ENCODE data around the gene CHIT1. TPM values are rescaled to one million over a fixed set of nuclear protein-coding genes. Genes with fewer than 3 reads are reported as not detected.
"Not testable (repeated sequence)": the region's sequence is repeated elsewhere in the genome, so short reads cannot be mapped to it uniquely, and the experiment has no call there.

CHIT1 gene
- total RNA-seq, 1 experiment from 2014 or later: not detected

GRCh38 chr1:203268901-203269653 is 39.6 kb upstream of the CHIT1 start:
- in situ Hi-C loops (cut with HindIII; ENCODE audit: low pct_unique_long_range_greater_than_20kb, low sequenced_read_pairs): loop anchor here (25.0 kb wide), 1 partner anchor 93 kb away; the partner anchor contains the start of gene FMOD
- DNase-seq (ENCODE audit: low read depth): peak; percentile 76

DNA sequence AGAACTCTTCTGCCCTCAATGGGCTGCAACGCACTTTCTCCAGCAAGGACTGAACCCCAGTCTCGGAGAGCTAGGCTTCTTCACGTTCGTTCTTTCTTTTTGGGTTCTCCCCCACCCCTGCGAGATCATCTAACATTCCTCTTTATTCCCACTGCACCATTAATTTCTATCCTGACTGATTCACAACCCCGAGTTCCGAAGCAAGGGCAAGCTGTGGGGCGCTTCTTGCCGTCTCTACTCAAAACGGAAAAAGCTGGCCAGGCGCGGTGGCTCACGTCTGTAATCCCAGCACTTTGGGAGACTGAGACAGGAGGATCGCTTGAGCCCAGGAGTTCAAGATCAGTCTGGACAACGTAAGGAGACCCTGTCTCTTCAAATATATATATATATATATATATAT is 38.4 kb upstream of the CHIT1 start:
- DNase-seq (ENCODE audit: low read depth): no peak
- in situ Hi-C loops (cut with HindIII; ENCODE audit: low pct_unique_long_range_greater_than_20kb, low sequenced_read_pairs): loop anchor here (25.0 kb wide), 1 partner anchor 94 kb away; the partner anchor contains the start of gene FMOD

DNA sequence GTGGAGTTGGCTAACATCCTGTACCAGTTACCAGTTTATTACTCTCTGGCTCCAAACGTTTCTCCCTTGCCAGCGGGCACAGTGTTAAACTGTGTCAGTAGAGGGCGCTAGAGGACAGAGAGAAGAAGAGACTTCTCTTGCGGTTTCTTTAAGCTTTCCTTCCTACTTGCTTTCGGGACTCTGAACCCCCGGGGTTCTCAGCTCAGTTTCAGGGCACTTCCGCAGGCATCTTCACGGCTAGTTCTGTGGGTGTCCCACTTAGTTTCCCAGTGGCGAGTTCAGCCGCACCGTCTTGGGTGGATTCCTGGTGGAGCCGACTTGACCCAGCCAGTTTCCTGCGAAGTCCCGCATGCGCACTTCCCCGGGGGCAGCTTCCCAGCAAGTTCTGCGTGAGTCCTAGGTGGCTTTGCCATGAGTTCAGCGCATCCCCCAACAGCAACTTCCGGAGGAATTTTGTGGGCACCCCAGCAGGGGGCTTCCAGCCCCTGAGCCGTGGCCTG is 37.9 kb upstream of the CHIT1 start:
- in situ Hi-C loops (cut with HindIII; ENCODE audit: low pct_unique_long_range_greater_than_20kb, low sequenced_read_pairs): loop anchor here (25.0 kb wide), 1 partner anchor 95 kb away; the partner anchor contains the start of gene FMOD
- peak; percentile 83 for DNase-seq (ENCODE audit: low read depth)

DNA sequence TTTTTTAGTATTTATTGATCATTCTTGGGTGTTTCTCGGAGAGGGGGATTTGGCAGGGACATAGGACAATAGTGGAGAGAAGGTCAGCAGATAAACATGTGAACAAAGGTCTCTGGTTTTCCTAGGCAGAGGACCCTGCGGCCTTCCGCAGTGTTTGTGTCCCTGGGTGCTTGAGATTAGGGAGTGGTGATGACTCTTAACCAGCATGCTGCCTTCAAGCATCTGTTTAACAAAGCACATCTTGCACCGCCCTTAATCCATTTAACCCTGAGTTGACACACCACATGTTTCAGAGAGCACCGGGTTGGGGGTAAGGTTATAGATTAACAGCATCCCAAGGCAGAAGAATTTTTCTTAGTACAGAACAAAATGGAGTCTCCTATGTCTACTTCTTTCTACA is 36.7 kb upstream of the CHIT1 start:
- DNase-seq (ENCODE audit: low read depth): not testable (repeated sequence)
- in situ Hi-C loops (cut with HindIII; ENCODE audit: low pct_unique_long_range_greater_than_20kb, low sequenced_read_pairs): loop anchor here (25.0 kb wide), 1 partner anchor 96 kb away; the partner anchor contains the start of gene FMOD

GRCh38 chr1:203265541-203265940 is 36.1 kb upstream of the CHIT1 start:
- in situ Hi-C loops (cut with HindIII; ENCODE audit: low pct_unique_long_range_greater_than_20kb, low sequenced_read_pairs): loop anchor here (25.0 kb wide), 1 partner anchor 97 kb away; the partner anchor contains the start of gene FMOD
- no peak for DNase-seq (ENCODE audit: low read depth)

DNA sequence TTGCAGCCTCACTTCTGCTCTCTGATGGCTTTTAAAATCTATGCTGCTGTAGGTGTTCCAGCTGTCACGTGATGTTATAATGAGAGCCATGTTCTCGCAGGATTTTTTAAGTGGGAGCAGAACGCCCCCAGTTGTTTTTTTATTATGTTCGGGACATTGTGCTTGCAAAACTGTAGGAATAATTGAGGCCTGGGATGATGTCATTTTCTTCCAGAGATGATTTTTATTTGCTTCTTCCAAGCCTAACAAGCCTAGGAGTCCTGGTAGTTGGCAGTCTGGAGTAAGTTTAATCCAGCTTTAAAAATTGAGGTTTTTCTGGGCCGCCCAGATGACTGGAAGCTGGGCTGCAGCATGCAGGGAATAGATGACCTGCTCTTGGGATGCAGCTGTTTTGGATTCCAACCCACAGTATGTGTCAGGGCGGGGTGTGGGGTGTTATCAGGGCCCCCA is 34.6 kb upstream of the CHIT1 start:
- in situ Hi-C loops (cut with HindIII; ENCODE audit: low pct_unique_long_range_greater_than_20kb, low sequenced_read_pairs): loop anchor here (25.0 kb wide), 1 partner anchor 98 kb away; the partner anchor contains the start of gene FMOD
- DNase-seq (ENCODE audit: low read depth): no peak

DNA sequence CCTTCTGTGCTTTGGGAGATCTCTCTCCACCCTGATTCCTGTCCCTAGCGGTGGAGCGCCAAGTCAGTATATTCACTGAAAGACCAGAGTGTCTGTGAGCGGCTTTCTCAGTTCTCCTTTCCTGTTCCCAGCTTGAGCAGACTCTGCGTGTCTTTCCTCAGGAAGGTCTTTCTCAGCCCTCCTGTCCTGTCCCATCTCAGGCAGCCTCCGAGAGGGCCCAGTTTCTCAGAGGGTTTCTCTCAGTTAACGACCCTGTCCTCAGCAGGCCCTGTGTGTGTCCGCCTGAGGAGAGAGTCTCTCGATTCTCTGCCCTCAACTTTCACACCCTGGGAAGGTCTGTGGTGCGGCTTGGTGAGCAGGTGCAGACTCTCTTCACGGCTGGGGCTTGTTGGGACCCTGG is 34.0 kb upstream of the CHIT1 start:
- in situ Hi-C loops (cut with HindIII; ENCODE audit: low pct_unique_long_range_greater_than_20kb, low sequenced_read_pairs): loop anchor here (25.0 kb wide), 1 partner anchor 99 kb away; the partner anchor contains the start of gene FMOD
- DNase-seq (ENCODE audit: low read depth): no peak

DNA sequence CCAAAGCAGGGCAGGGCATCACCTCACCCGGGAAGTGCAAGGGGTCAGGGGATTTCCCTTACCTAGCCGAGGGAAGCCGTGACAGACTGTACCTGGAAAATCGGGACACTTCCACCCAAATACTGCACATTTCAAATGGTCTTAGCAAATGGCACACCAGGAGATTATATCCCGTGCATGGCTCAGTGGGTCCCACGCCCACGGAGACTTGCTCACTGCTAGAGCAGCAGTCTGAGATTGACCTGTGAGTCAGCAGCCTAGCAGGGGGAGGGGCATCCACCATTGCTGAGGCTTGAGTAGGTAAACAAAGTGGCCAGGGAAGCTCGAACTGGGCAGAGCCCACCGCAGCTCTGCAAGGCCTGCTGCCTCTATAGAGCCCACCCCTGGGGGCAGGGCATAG is 27.2 kb upstream of the CHIT1 start:
- in situ Hi-C loops (cut with HindIII; ENCODE audit: low pct_unique_long_range_greater_than_20kb, low sequenced_read_pairs): loop anchor here (25.0 kb wide), 1 partner anchor 106 kb away; the partner anchor contains the start of gene FMOD
- peak; percentile 50 for DNase-seq (ENCODE audit: low read depth)

GRCh38 chr1:203254782-203255181 is 25.3 kb upstream of the CHIT1 start:
- in situ Hi-C loops (cut with HindIII; ENCODE audit: low pct_unique_long_range_greater_than_20kb, low sequenced_read_pairs): loop anchor here (25.0 kb wide), 1 partner anchor 108 kb away; the partner anchor contains the start of gene FMOD

DNA sequence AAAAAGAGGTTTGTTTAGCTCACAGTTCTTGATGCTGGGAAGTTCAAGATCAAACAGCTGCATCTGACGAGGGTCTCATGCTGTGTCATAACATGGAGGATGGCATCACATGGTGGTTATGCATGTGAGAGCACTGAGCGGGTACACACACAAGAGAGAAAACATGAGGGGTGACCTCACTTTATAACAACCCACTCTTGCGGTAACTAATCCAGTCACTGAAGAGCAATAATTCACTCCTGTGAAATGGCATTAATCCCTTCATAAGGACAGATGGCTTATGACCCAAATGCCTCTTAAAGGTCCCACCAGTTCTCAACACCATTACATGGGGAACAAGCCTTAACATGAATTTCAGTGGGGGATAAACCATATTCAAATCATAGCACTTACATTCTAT is 23.2 kb upstream of the CHIT1 start:
- no peak for DNase-seq (ENCODE audit: low read depth)
- in situ Hi-C loops (cut with HindIII; ENCODE audit: low pct_unique_long_range_greater_than_20kb, low sequenced_read_pairs): loop anchor here (25.0 kb wide), 1 partner anchor 110 kb away; the partner anchor contains the start of gene FMOD

More at GRCh38 chr1:203254782-203255181, 25.3 kb upstream of the CHIT1 start:
- DNase-seq (ENCODE audit: low read depth): not testable (repeated sequence)

DNA sequence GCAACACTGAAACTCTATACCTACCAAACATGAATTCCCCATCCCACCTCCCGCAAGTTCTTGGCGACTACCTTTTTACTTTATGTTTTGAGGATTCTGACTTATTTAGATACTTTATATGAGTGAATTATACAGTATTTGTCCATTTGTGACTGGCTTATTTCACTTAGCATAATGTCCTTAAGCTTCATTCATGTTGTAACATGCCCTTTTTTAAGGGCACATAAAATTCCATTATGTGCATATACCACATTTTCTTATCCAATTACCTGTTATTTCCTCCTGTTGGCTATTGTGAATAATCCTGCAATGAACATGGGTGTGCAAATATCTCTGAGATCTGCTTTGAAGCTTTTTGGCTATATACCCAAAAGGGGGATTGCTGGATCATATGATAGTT is 22.0 kb upstream of the CHIT1 start:
- DNase-seq (ENCODE audit: low read depth): no peak
- in situ Hi-C loops (cut with HindIII; ENCODE audit: low pct_unique_long_range_greater_than_20kb, low sequenced_read_pairs): loop anchor here (25.0 kb wide), 1 partner anchor 111 kb away; the partner anchor contains the start of gene FMOD

GRCh38 chr1:203250911-203251310 is 21.4 kb upstream of the CHIT1 start:
- in situ Hi-C loops (cut with HindIII; ENCODE audit: low pct_unique_long_range_greater_than_20kb, low sequenced_read_pairs): loop anchor here (25.0 kb wide), 1 partner anchor 111 kb away; the partner anchor contains the start of gene FMOD
- DNase-seq (ENCODE audit: low read depth): no peak

- DNase-seq (ENCODE audit: low read depth): no peak
- in situ Hi-C loops (cut with HindIII; ENCODE audit: low pct_unique_long_range_greater_than_20kb, low sequenced_read_pairs): no loop called here
Measured at GRCh38 chr1:203244776-203245175, 15.3 kb upstream of the CHIT1 start.

GRCh38 chr1:203241708-203242107 is 12.2 kb upstream of the CHIT1 start:
- in situ Hi-C loops (cut with HindIII; ENCODE audit: low pct_unique_long_range_greater_than_20kb, low sequenced_read_pairs); DNase-seq (ENCODE audit: low read depth): not testable (repeated sequence)

GRCh38 chr1:203239526-203240305 is 10.2 kb upstream of the CHIT1 start:
- in situ Hi-C loops (cut with HindIII; ENCODE audit: low pct_unique_long_range_greater_than_20kb, low sequenced_read_pairs): no loop called here
- no peak for DNase-seq (ENCODE audit: low read depth)

DNA sequence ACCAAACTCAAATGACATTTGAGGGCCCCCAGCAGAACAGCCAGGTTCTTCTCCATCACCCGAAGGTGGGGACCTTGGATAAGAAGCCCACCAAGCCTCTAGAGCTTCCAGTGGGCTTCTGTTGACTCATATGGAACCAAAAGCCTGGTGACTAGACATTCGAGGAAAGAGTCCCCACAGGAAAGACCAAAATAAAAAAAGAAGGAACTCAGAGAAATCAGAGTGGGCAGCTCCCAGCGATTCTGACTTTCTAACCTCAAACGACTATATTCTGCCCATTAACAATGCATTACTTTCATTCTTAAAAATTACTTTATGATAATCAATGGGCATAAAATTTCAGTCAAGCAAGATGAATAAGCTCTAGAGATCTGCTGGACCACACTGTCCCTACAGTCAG is 9.6 kb upstream of the CHIT1 start:
- in situ Hi-C loops (cut with HindIII; ENCODE audit: low pct_unique_long_range_greater_than_20kb, low sequenced_read_pairs): no loop called here
- no peak for DNase-seq (ENCODE audit: low read depth)

GRCh38 chr1:203238535-203238934 is 9.1 kb upstream of the CHIT1 start:
- in situ Hi-C loops (cut with HindIII; ENCODE audit: low pct_unique_long_range_greater_than_20kb, low sequenced_read_pairs): no loop called here
- DNase-seq (ENCODE audit: low read depth): no peak

DNA sequence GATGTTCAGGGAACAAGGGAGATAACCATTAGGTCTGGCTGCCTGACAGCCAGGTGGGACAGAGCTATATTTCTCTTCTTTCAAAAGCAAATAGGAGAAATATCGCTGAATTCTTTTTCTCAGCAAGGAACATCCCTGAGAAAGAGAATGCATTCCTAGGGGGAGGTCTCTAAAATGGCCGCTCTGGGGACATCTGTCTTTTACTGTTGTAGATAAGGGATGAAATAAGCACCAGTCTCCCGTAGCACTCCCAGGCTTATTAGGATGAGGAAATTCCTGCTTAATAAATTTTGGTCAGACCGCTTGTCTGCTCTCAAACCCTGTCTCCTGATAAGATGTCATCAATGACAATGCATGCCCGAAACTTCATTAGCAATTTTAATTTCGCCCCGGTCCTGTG is 5.4 kb upstream of the CHIT1 start:
- DNase-seq (ENCODE audit: low read depth); in situ Hi-C loops (cut with HindIII; ENCODE audit: low pct_unique_long_range_greater_than_20kb, low sequenced_read_pairs): not testable (repeated sequence)
